A549 (cell line): Measurements from ENCODE around the gene SYCE3.

ENCODE experiments used
- EP300 ChIP-seq, 2 experiments: fragments of >200 bp; sonication (Bioruptor Twin); formaldehyde crosslinking; IDR thresholded peaks; 2 replicates in 1 of 2; 3 replicates in 1 of 2; pipeline ENCODE4 v1.6.1; 2016 to 2017
- HDAC2 ChIP-seq: fragments of 200-600 bp; sonication (generic); IDR thresholded peaks from 2 replicates; pipeline ENCODE4 v1.6.1; 2016
- JUN ChIP-seq, 2 experiments: fragments of >200 bp; sonication (Bioruptor Twin); formaldehyde crosslinking; IDR thresholded peaks; 2 replicates in 1 of 2; 3 replicates in 1 of 2; pipeline ENCODE4 v1.6.1; 2016 to 2017
- MYC ChIP-seq: IDR thresholded peaks from 2 replicates; pipeline ENCODE4 v1.6.1; 2012; ENCODE audit warnings: mild to moderate bottlenecking, inconsistent platforms, low read length, improper control_type of control experiment, borderline replicate concordance
- POLR2A ChIP-seq: IDR thresholded peaks from 2 replicates; pipeline ENCODE4 v1.6.1; 2012; ENCODE audit warnings: mild to moderate bottlenecking, low read length
- SMC3 ChIP-seq: fragments of >200 bp; sonication (Bioruptor Twin); formaldehyde crosslinking; IDR thresholded peaks from 3 replicates; pipeline ENCODE4 v1.6.1; 2018; ENCODE audit warnings: inconsistent platforms
- TF ChIP-seq, protein P1 (sequence below): fragments of >200 bp; sonication (Bioruptor Twin); formaldehyde crosslinking; IDR thresholded peaks from 3 replicates; pipeline ENCODE4 v1.5.1; 2016
- TF ChIP-seq, protein P2 (sequence below): fragments of >200 bp; sonication (Bioruptor Twin); formaldehyde crosslinking; IDR thresholded peaks from 3 replicates; pipeline ENCODE4 v1.6.1; 2016
- TF ChIP-seq, protein P3 (sequence below): fragments of 450-650 bp; IDR thresholded peaks from 2 replicates; pipeline ENCODE4 v1.6.1; 2014; ENCODE audit warnings: antibody characterized with exemption
- TF ChIP-seq, protein P4 (sequence below): IDR thresholded peaks from 2 replicates; pipeline ENCODE4 v1.6.1; 2012

DNA sequence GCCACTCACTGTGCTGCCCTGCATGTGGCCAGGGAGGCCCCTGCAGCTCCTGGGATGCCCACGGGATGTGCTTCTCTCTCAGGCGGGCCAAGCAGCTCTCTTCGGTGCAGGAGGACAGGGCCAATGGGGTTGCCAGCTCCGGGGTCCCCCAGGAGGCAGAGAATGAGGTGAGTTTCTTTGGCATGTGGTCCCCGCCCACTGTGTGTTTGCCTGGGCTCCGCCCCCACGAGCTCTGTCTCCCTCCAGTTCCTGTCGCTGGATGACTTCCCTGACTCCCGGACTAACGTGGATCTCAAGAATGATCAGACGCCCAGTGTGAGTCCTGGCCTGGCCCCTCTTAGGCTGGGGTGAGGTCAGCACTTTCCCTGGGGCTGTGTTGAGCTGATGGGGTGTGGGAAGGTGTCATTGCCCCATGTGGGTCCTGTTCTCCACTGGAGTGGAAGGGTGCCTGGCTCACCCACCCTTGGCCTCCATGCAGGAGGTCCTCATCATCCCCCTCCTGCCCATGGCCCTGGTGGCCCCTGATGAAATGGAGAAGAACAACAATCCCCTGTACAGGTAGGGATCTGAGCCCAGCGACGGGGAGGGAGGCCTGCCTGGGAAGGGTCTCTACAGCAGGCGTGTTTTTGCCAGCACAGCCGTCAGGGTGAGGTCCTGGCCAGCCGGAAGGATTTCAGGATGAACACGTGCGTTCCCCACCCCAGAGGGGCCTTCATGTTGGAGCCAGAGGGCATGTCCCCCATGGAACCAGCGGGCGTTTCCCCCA, 45.0 kb downstream of the SYCE3 start:
- TF ChIP-seq, protein P1, sequence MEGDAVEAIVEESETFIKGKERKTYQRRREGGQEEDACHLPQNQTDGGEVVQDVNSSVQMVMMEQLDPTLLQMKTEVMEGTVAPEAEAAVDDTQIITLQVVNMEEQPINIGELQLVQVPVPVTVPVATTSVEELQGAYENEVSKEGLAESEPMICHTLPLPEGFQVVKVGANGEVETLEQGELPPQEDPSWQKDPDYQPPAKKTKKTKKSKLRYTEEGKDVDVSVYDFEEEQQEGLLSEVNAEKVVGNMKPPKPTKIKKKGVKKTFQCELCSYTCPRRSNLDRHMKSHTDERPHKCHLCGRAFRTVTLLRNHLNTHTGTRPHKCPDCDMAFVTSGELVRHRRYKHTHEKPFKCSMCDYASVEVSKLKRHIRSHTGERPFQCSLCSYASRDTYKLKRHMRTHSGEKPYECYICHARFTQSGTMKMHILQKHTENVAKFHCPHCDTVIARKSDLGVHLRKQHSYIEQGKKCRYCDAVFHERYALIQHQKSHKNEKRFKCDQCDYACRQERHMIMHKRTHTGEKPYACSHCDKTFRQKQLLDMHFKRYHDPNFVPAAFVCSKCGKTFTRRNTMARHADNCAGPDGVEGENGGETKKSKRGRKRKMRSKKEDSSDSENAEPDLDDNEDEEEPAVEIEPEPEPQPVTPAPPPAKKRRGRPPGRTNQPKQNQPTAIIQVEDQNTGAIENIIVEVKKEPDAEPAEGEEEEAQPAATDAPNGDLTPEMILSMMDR, result no peak
- TF ChIP-seq, protein P2, sequence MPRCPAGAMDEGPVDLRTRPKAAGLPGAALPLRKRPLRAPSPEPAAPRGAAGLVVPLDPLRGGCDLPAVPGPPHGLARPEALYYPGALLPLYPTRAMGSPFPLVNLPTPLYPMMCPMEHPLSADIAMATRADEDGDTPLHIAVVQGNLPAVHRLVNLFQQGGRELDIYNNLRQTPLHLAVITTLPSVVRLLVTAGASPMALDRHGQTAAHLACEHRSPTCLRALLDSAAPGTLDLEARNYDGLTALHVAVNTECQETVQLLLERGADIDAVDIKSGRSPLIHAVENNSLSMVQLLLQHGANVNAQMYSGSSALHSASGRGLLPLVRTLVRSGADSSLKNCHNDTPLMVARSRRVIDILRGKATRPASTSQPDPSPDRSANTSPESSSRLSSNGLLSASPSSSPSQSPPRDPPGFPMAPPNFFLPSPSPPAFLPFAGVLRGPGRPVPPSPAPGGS, result no peak
- no peak for TF ChIP-seq HDAC2
- TF ChIP-seq, protein P3, sequence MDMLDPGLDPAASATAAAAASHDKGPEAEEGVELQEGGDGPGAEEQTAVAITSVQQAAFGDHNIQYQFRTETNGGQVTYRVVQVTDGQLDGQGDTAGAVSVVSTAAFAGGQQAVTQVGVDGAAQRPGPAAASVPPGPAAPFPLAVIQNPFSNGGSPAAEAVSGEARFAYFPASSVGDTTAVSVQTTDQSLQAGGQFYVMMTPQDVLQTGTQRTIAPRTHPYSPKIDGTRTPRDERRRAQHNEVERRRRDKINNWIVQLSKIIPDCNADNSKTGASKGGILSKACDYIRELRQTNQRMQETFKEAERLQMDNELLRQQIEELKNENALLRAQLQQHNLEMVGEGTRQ, result no peak
- TF ChIP-seq SMC3, result no peak
- no peak for TF ChIP-seq POLR2A
- TF ChIP-seq, protein P4, sequence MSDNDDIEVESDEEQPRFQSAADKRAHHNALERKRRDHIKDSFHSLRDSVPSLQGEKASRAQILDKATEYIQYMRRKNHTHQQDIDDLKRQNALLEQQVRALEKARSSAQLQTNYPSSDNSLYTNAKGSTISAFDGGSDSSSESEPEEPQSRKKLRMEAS, result no peak
- no peak for TF ChIP-seq EP300 (IDR thresholded peaks at IDR 0.05)
- TF ChIP-seq JUN (IDR thresholded peaks at IDR 0.05), result no peak
- TF ChIP-seq MYC, result no peak
